ENCODE results near the gene PELI2. TPM values are rescaled to one million over a fixed set of nuclear protein-coding genes. Genes with fewer than 3 reads are reported as not detected.

The PELI2 gene
- total RNA-seq, 1 donor from 2014 or later, result 17.1 TPM

- Histone ChIP-seq H3K9me3 (no peaks in the 10 kb centered on the region), H3K4me3 (no peak overlapping the region), H3K27ac (no peak overlapping the region), H3K27me3 (no peaks in the 10 kb centered on the region), H3K4me1 (no peaks in the 10 kb centered on the region), H3K36me3 (no peaks in the 10 kb centered on the region)
- TF ChIP-seq CTCF (IDR thresholded peaks at IDR 0.05), result no peak
- intact Hi-C loops (cut with DNase I), result no loop called here
- no peak for DNase-seq (ENCODE audit: low spot score in 2 of 2)
These were observed 32.7 kb upstream of the PELI2 start for GRCh38 chr14:56085471-56085870.

- H3K4me3 ChIP-seq, result no peak overlapping the region
- no peaks in the 10 kb centered on the region for H3K36me3 ChIP-seq
- no peak for DNase-seq (ENCODE audit: low spot score in 2 of 2)
- no peaks in the 10 kb centered on the region for H3K4me1 ChIP-seq
- H3K9me3 ChIP-seq, result no peaks in the 10 kb centered on the region
- intact Hi-C loops (cut with DNase I), result no loop called here
- H3K27me3 ChIP-seq, result no peaks in the 10 kb centered on the region
- TF ChIP-seq CTCF (IDR thresholded peaks at IDR 0.05), result no peak
- no peak overlapping the region for H3K27ac ChIP-seq
These were observed 30.3 kb upstream of the PELI2 start for GRCh38 chr14:56087671-56088471.

DNA sequence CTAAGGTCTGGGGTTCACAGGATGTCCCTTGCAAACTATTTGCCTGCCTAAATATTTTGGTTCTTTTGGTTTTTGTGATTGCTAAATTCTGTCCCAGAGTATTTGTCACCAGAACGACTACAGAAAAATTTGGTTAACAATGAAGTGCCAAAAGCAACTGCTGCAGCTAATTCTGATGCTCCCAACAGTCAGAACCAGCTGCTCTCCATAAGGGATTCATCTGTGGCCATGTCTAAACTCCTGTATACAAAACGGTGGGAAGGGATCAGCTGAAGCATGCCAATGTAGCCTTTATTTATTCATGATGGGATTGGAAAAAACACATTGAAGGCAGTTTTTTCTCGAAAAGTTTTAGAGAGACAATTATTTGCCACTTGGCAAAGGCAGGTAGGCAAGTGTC lies 29.3 kb upstream of the PELI2 start:
- no peaks in the 10 kb centered on the region for H3K36me3 ChIP-seq
- intact Hi-C loops (cut with DNase I), result no loop called here
- no peak overlapping the region for H3K27ac ChIP-seq
- H3K9me3 ChIP-seq, result no peaks in the 10 kb centered on the region
- DNase-seq (ENCODE audit: low spot score in 2 of 2), result no peak
- H3K27me3 ChIP-seq, result no peaks in the 10 kb centered on the region
- H3K4me3 ChIP-seq, result no peak overlapping the region
- no peak for TF ChIP-seq CTCF (IDR thresholded peaks at IDR 0.05)
- no peaks in the 10 kb centered on the region for H3K4me1 ChIP-seq

GRCh38 chr14:56092763-56093162 lies 25.4 kb upstream of the PELI2 start:
- no peaks in the 10 kb centered on the region for H3K4me1 ChIP-seq
- no peak for DNase-seq (ENCODE audit: low spot score in 2 of 2)
- no peaks in the 10 kb centered on the region for H3K9me3 ChIP-seq
- no peaks in the 10 kb centered on the region for H3K36me3 ChIP-seq
- no peak overlapping the region for H3K4me3 ChIP-seq
- no peak for TF ChIP-seq CTCF (IDR thresholded peaks at IDR 0.05)
- no peaks in the 10 kb centered on the region for H3K27me3 ChIP-seq
- intact Hi-C loops (cut with DNase I), result no loop called here
- no peak overlapping the region for H3K27ac ChIP-seq

DNA sequence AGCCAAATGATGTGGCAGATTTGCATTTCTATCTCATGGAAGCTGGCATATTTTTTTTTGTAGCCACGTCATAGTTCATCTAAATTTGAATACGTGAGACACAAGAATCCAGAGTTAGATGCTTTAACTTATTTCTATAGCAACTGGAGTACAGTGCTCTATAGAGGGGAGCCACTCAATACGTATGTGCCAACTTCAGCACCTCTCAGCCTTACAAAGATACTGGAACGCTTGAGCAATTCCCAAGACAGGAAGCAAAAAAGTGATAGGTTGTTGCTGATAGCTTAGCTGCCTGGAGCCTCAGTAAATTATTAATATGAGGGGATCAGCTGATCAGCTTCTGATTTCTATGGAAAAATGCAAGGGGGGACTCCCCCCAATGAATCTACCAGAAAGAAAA lies 24.1 kb upstream of the PELI2 start:
- Histone ChIP-seq H3K36me3 (no peaks in the 10 kb centered on the region), H3K9me3 (no peaks in the 10 kb centered on the region), H3K27me3 (no peaks in the 10 kb centered on the region), H3K4me1 (no peaks in the 10 kb centered on the region), H3K4me3 (no peak overlapping the region), H3K27ac (no peak overlapping the region)
- TF ChIP-seq CTCF (IDR thresholded peaks at IDR 0.05), result no peak
- intact Hi-C loops (cut with DNase I), result no loop called here
- no peak for DNase-seq (ENCODE audit: low spot score in 2 of 2)

All from ascending aorta (tissue), 2 donors.